ENCODE data around the gene PLD5. TPM values are rescaled to one million over a fixed set of nuclear protein-coding genes. Genes with fewer than 3 reads are reported as not detected.

The PLD5 gene
- total RNA-seq, 4 donors from 2014 or later, result 0.33 to 0.54 TPM; not detected in 2

DNA sequence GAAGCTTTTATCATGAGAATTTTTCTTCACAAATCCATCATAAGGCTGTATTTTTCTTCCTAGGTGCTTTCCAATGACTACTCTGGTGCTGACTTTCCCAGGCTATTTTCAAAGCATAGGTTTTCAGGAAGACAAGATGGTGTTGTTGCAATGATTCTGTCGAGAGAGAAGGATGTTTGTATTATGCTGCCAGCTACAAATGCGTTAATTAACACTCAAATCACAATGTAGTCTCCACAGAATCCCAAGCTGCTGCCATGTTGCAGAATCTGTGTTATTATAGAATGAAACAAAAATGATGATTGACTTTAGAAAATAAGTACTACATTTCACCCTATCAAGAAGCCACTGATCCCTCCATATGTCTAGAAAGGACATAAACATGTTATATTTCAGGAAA lies 346.1 kb downstream of the PLD5 start:
- no peak for DNase-seq
- TF ChIP-seq, protein P1, sequence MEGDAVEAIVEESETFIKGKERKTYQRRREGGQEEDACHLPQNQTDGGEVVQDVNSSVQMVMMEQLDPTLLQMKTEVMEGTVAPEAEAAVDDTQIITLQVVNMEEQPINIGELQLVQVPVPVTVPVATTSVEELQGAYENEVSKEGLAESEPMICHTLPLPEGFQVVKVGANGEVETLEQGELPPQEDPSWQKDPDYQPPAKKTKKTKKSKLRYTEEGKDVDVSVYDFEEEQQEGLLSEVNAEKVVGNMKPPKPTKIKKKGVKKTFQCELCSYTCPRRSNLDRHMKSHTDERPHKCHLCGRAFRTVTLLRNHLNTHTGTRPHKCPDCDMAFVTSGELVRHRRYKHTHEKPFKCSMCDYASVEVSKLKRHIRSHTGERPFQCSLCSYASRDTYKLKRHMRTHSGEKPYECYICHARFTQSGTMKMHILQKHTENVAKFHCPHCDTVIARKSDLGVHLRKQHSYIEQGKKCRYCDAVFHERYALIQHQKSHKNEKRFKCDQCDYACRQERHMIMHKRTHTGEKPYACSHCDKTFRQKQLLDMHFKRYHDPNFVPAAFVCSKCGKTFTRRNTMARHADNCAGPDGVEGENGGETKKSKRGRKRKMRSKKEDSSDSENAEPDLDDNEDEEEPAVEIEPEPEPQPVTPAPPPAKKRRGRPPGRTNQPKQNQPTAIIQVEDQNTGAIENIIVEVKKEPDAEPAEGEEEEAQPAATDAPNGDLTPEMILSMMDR (IDR thresholded peaks at IDR 0.05), result no peak
- no peak for TF ChIP-seq POLR2A (IDR thresholded peaks at IDR 0.05)

DNA sequence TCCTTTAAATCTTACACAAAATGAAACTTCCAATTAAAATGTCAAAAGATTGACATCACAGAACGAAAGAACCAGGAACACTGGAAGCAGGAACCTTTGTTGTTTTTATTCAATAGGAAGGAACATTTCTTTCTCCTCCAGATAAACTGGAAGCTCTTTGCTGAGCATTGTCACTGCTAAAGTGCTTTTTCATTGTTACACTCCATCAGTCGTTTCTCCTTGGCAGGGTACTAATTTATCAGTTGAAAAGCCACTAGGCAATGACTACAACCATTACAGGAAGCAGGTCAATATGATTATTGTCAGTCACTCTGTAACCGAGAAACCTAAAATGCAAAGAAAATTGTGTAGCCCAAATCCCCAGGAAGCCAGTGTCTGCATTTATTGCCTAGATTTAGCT lies 362.4 kb downstream of the PLD5 start:
- intact Hi-C loops (cut with DNase I), result no loop called here
- H3K9me3 ChIP-seq, result no peaks in the 10 kb centered on the region
- H3K4me3 ChIP-seq (replicated peaks in 1 of 3), result no peak overlapping the region
- no peaks in the 10 kb centered on the region for H3K4me1 ChIP-seq
- no peaks in the 10 kb centered on the region for H3K27me3 ChIP-seq
- no peak overlapping the region for H3K27ac ChIP-seq
- TF ChIP-seq, protein P1 (IDR thresholded peaks at IDR 0.05), result no peak
- no peak for TF ChIP-seq POLR2A (IDR thresholded peaks at IDR 0.05)
- no peak for DNase-seq
- WGBS, 2 donors, result 20 to 24% methylated on average over 3 of the region's 3 CpGs
- no peaks in the 10 kb centered on the region for H3K36me3 ChIP-seq

More for the DNA sequence above, 346.1 kb downstream of the PLD5 start:
- H3K4me3 ChIP-seq (replicated peaks in 1 of 3), result no peak overlapping the region
- H3K9me3 ChIP-seq, result no peaks in the 10 kb centered on the region
- WGBS, 2 donors, result 52% methylated on average over 2 of the region's 2 CpGs
- no peak overlapping the region for H3K27ac ChIP-seq
- no peaks in the 10 kb centered on the region for H3K27me3 ChIP-seq
- H3K4me1 ChIP-seq, result no peaks in the 10 kb centered on the region
- intact Hi-C loops (cut with DNase I), result no loop called here
- no peaks in the 10 kb centered on the region for H3K36me3 ChIP-seq

DNA sequence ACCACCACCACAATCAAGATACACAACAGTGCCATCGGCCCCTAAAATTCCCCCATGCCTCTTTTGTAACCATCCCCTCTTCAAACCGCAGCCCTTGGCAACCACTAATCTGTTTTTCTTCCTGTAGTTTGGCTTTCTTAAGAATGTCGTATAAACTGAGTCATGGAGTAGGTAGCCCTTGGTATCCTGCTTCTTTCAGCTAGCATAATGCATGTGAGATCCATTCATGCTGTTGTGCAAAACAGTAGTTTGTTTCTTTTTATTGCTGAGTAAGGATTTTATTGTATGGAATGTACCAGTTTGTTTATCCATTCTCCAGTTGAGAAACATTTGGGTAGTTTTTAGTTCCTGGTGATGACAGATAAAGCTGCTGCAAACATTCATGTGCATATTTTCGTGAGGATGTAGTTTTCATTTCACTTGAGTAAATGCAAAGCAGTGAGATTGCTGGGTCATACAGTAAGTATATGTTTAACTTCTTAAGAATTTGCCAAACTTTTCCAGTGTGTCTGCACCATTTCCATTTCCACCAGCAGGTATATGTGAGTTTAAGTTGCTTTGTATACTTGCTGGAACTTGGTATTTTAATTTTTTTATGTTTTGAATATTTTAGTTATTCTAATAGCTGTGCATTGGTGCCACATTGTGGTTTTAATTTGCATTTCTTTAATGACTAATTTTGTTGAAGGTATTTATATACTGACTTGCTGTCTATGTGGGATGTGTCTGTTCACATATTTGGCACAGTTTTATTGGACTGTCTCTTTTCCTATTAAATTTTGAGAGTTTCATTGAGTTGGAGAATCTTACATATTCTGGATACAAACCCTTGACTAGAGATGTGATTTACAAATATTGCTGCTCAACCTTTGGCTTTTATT lies 377.2 kb downstream of the PLD5 start:
- intact Hi-C loops (cut with DNase I), result no loop called here
- H3K27ac ChIP-seq, result no peak overlapping the region
- H3K36me3 ChIP-seq, result no peaks in the 10 kb centered on the region
- no peaks in the 10 kb centered on the region for H3K27me3 ChIP-seq
- no peaks in the 10 kb centered on the region for H3K4me1 ChIP-seq
- H3K9me3 ChIP-seq, result no peaks in the 10 kb centered on the region
- 17 to 21% methylated on average over 4 of the region's 4 CpGs for WGBS, 2 donors
- no peak overlapping the region for H3K4me3 ChIP-seq (replicated peaks in 1 of 3)
- DNase-seq, result no peak
- no peak for TF ChIP-seq POLR2A (IDR thresholded peaks at IDR 0.05)
- TF ChIP-seq, protein P1 (IDR thresholded peaks at IDR 0.05), result no peak

DNA sequence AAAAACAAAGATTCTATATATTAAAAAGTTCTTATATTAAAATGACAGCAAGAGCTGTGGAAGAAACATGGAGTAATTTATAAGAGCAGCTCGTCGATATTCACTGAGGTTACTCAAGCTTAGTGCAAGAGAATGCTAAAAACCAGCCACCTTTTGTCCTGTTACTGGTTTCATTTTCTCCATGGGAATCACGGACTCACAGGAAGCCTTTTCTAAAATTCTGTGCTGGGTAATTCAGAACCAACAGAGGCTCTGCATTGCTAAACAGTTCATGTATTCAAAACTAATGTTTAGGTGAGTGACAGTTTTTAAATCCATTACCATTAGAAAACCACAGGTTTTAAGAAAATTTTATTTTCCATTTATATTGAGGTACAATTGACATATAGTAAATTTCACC lies 377.8 kb downstream of the PLD5 start:
- Histone ChIP-seq H3K9me3 (no peaks in the 10 kb centered on the region), H3K4me3 (replicated peaks in 1 of 3) (no peak overlapping the region), H3K27ac (no peak overlapping the region), H3K36me3 (no peaks in the 10 kb centered on the region), H3K27me3 (no peaks in the 10 kb centered on the region), H3K4me1 (no peaks in the 10 kb centered on the region)
- DNase-seq, result no peak
- 23 to 31% methylated on average over 3 of the region's 3 CpGs for WGBS, 2 donors
- intact Hi-C loops (cut with DNase I), result no loop called here
- TF ChIP-seq, protein P1 (IDR thresholded peaks at IDR 0.05), result no peak
- TF ChIP-seq POLR2A (IDR thresholded peaks at IDR 0.05), result no peak

DNA sequence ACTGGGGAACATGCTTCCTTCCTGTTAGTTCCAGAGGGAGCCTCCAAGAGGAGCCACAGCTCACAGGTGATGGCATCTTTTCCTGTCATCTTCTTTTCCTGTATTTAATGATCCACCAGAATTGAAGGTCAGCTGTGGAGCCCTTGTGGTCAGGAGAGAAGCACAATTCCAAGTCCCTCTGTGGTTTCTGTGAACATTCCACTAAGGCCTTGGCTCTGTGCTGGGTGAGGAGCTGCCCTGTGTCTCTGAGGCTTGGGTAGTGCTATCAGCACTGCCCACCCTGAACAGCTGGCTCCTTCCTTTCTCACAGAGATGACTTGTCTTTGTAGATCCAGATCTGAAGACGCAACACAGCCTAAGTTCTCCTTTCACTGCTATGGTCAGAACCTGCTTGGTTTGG lies 383.7 kb downstream of the PLD5 start:
- no peak overlapping the region for H3K4me3 ChIP-seq (replicated peaks in 1 of 3)
- H3K27ac ChIP-seq, result no peak overlapping the region
- no peaks in the 10 kb centered on the region for H3K4me1 ChIP-seq
- WGBS, 2 donors, result 67 to 80% methylated on average over 1 of the region's 1 CpG
- TF ChIP-seq POLR2A (IDR thresholded peaks at IDR 0.05), result no peak
- TF ChIP-seq, protein P1 (IDR thresholded peaks at IDR 0.05), result no peak
- no peaks in the 10 kb centered on the region for H3K27me3 ChIP-seq
- no peak for DNase-seq
- H3K36me3 ChIP-seq, result no peaks in the 10 kb centered on the region
- intact Hi-C loops (cut with DNase I), result no loop called here
- no peaks in the 10 kb centered on the region for H3K9me3 ChIP-seq
